ENCODE results near the gene SPATS1.
A peak's percentile ranks its signal among the peaks of the same experiment; 100 is the strongest.

SPATS1 gene

GRCh38 chr6:44342489-44342888 lies at the start of gene SPATS1:
Gene SPATS1, plus strand, starts transcription at chr6:44342650. Its CDS starts 446 bp downstream, at chr6:44343096.
- DNase-seq (ENCODE audit: low spot score): no peak

GRCh38 chr6:44292661-44293365 lies 49.6 kb upstream of the SPATS1 start:
- no peak for DNase-seq (ENCODE audit: low spot score)

GRCh38 chr6:44294832-44295791 lies 47.3 kb upstream of the SPATS1 start:
- DNase-seq (ENCODE audit: low spot score): no peak

- DNase-seq (ENCODE audit: low spot score): peak; percentile 31
These were observed 45.1 kb upstream of the SPATS1 start for GRCh38 chr6:44297063-44298038.

- DNase-seq (ENCODE audit: low spot score): no peak
These were observed 44.2 kb upstream of the SPATS1 start for GRCh38 chr6:44298055-44298803.

- DNase-seq (ENCODE audit: low spot score): no peak
These were observed 43.6 kb upstream of the SPATS1 start for GRCh38 chr6:44298864-44299263.

GRCh38 chr6:44300292-44300823 lies 42.1 kb upstream of the SPATS1 start:
- no peak for DNase-seq (ENCODE audit: low spot score)

GRCh38 chr6:44301106-44301505 lies 41.3 kb upstream of the SPATS1 start:
- DNase-seq (ENCODE audit: low spot score): no peak

- DNase-seq (ENCODE audit: low spot score): no peak
These were observed 40.5 kb upstream of the SPATS1 start for GRCh38 chr6:44301782-44302564.

- DNase-seq (ENCODE audit: low spot score): no peak
These were observed 39.6 kb upstream of the SPATS1 start for GRCh38 chr6:44302856-44303255.

GRCh38 chr6:44303842-44304241 lies 38.6 kb upstream of the SPATS1 start:
- no peak for DNase-seq (ENCODE audit: low spot score)

- DNase-seq (ENCODE audit: low spot score): peak; percentile 44
These were observed 37.9 kb upstream of the SPATS1 start for GRCh38 chr6:44304282-44305199.

GRCh38 chr6:44305200-44305725 lies 37.2 kb upstream of the SPATS1 start:
- no peak for DNase-seq (ENCODE audit: low spot score)

- no peak for DNase-seq (ENCODE audit: low spot score)
These were observed 35.7 kb upstream of the SPATS1 start for GRCh38 chr6:44306710-44307109.

GRCh38 chr6:44307217-44307616 lies 35.2 kb upstream of the SPATS1 start:
- DNase-seq (ENCODE audit: low spot score): no peak

- DNase-seq (ENCODE audit: low spot score): no peak
These were observed 33.4 kb upstream of the SPATS1 start for GRCh38 chr6:44309092-44309491.

GRCh38 chr6:44309631-44310030 lies 32.8 kb upstream of the SPATS1 start:
- no peak for DNase-seq (ENCODE audit: low spot score)

- DNase-seq (ENCODE audit: low spot score): no peak
These were observed 32.2 kb upstream of the SPATS1 start for GRCh38 chr6:44310241-44310640.

GRCh38 chr6:44311304-44311703 lies 31.1 kb upstream of the SPATS1 start:
- no peak for DNase-seq (ENCODE audit: low spot score)

All from CD4-positive, alpha-beta T cell treated with Interleukin-2 at 100 ng/mL for 4 hours (primary cell).